Esophagus muscularis mucosa (tissue), 4 donors: ENCODE results near the gene CHST7.

Source experiments
- EP300 ChIP-seq: sonication (generic); formaldehyde crosslinking; IDR thresholded peaks from one replicate; pipeline ENCODE4 v1.6.1; 2017; ENCODE audit warnings: antibody characterized with exemption
- POLR2AphosphoS5 ChIP-seq, 2 donors: sonication (generic); formaldehyde crosslinking; IDR thresholded peaks; one replicate each; pipeline ENCODE4 v1.6.1; 2017; ENCODE audit warnings: antibody characterized with exemption in 2 of 2
- TF ChIP-seq, protein P1 (sequence below), 3 experiments: fragments of 200-600 bp in 2 of 3; fragments of 450-650 bp in 1 of 3; sonication (generic) in 2 of 3; IDR thresholded peaks; one replicate each; pipeline ENCODE4 v1.5.1; 2017 to 2019; ENCODE audit warnings: antibody characterized with exemption in 3 of 3, mild to moderate bottlenecking in 2 of 3, moderate library complexity in 1 of 3

- TF ChIP-seq POLR2AphosphoS5 (IDR thresholded peaks at IDR 0.05) (no peak), EP300 (no peak)
- TF ChIP-seq, protein P1, sequence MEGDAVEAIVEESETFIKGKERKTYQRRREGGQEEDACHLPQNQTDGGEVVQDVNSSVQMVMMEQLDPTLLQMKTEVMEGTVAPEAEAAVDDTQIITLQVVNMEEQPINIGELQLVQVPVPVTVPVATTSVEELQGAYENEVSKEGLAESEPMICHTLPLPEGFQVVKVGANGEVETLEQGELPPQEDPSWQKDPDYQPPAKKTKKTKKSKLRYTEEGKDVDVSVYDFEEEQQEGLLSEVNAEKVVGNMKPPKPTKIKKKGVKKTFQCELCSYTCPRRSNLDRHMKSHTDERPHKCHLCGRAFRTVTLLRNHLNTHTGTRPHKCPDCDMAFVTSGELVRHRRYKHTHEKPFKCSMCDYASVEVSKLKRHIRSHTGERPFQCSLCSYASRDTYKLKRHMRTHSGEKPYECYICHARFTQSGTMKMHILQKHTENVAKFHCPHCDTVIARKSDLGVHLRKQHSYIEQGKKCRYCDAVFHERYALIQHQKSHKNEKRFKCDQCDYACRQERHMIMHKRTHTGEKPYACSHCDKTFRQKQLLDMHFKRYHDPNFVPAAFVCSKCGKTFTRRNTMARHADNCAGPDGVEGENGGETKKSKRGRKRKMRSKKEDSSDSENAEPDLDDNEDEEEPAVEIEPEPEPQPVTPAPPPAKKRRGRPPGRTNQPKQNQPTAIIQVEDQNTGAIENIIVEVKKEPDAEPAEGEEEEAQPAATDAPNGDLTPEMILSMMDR (IDR thresholded peaks at IDR 0.05) = no peak
Observed at GRCh38 chrX:46579250-46579649, 5.7 kb downstream of the CHST7 start.
